OCI-LY7 (cell line): ENCODE data around the gene MRPS2. TPM values are rescaled to one million over a fixed set of nuclear protein-coding genes. Genes with fewer than 3 reads are reported as not detected.

Experiments
- BruUV-seq: library from RNA; stranded (reverse); fragments of 400-500 nt; replicated peaks from 2 replicates; lab custom pipeline; 2021; lab: Mats Ljungman, UMichigan
- CTCF ChIA-PET: fragments of 300-600 bp; sonication (Branson Sonifier 250); formaldehyde crosslinking; loops from one replicate; lab custom pipeline; 2022; ENCODE audit warnings: antibody characterized with exemption; ENCODE audit not compliant: unreplicated experiment; lab: Charles Lee
- POLR2A ChIA-PET: fragments of 300-600 bp; sonication (Branson Sonifier 250); formaldehyde crosslinking; loops from one replicate; lab custom pipeline; 2022; ENCODE audit warnings: antibody characterized with exemption; lab: Charles Lee
- DNase-seq: peaks from one replicate; pipeline ENCODE4 v3.0.0-alpha.2; 2015; ENCODE audit warnings: low spot score
- H2AFZ ChIP-seq: fragments of 200-600 bp; sonication (generic), shearing (Covaris generic); 2 replicates; pipeline ENCODE4 v1.6.1; 2014; ENCODE audit warnings: mild to moderate bottlenecking, antibody characterized with exemption, low read length, moderate library complexity
- H3K27ac ChIP-seq: fragments of 200-600 bp; sonication (generic); 2 replicates; pipeline ENCODE4 v1.5.1; 2014; ENCODE audit warnings: mixed run types, low read depth, mild to moderate bottlenecking, moderate library complexity, low read length, inconsistent platforms; ENCODE audit not compliant: poor library complexity, severe bottlenecking
- H3K36me3 ChIP-seq: fragments of 200-600 bp; sonication (generic); 2 replicates; pipeline ENCODE4 v1.6.1; 2014; ENCODE audit warnings: mild to moderate bottlenecking, antibody characterized with exemption, low read length, moderate library complexity, mixed read lengths; ENCODE audit not compliant: insufficient read depth
- H3K4me1 ChIP-seq: fragments of 200-600 bp; sonication (generic); 2 replicates; pipeline ENCODE4 v1.5.1; 2014; ENCODE audit warnings: mild to moderate bottlenecking, low read length; ENCODE audit not compliant: insufficient read depth, poor library complexity, severe bottlenecking
- H3K4me2 ChIP-seq: fragments of 200-600 bp; sonication (generic); 2 replicates; pipeline ENCODE4 v1.6.1; 2014; ENCODE audit warnings: mild to moderate bottlenecking, low read length
- H3K4me3 ChIP-seq: fragments of 200-600 bp; sonication (generic); 2 replicates; pipeline ENCODE4 v1.5.1; 2014; ENCODE audit warnings: mild to moderate bottlenecking, low read depth, low read length; ENCODE audit not compliant: poor library complexity, severe bottlenecking
- H3K79me2 ChIP-seq: fragments of 200-600 bp; sonication (generic); 2 replicates; pipeline ENCODE4 v1.6.1; 2016; ENCODE audit warnings: low read depth, mild to moderate bottlenecking, low read length, moderate library complexity, mixed read lengths; ENCODE audit not compliant: insufficient read depth
- H3K9me2 ChIP-seq: fragments of 200-600 bp; sonication (generic); 2 replicates; pipeline ENCODE4 v1.6.1; 2016; ENCODE audit warnings: mild to moderate bottlenecking, low read length, mixed read lengths; ENCODE audit not compliant: insufficient read depth
- H3K9me3 ChIP-seq: fragments of 200-600 bp; sonication (generic); 2 replicates; pipeline ENCODE4 v1.6.1; 2014; ENCODE audit warnings: mild to moderate bottlenecking, mixed run types, low read length, mixed read lengths
- H4K20me1 ChIP-seq: fragments of 200-600 bp; sonication (generic); 2 replicates; pipeline ENCODE4 v1.6.1; 2014; ENCODE audit warnings: mild to moderate bottlenecking, antibody characterized with exemption, low read length, moderate library complexity, mixed read lengths; ENCODE audit not compliant: insufficient read depth
- CTCF ChIP-seq: fragments of 200-600 bp; sonication (generic); conservative IDR thresholded peaks from 2 replicates; pipeline ENCODE4 v1.5.1; 2014; ENCODE audit warnings: mild to moderate bottlenecking, antibody characterized with exemption, low read length, moderate library complexity, mixed read lengths
- EZH2phosphoT487 ChIP-seq: fragments of 200-600 bp; sonication (generic); IDR thresholded peaks from 2 replicates; pipeline ENCODE4 v1.6.1; 2018; ENCODE audit warnings: low read depth, borderline replicate concordance, mild to moderate bottlenecking, mixed run types, antibody characterized with exemption, low read length, moderate library complexity, mixed read lengths
- intact Hi-C: fragments of 100-400 bp; cut with micrococcal nuclease; formaldehyde crosslinking; loops from one replicate; pipeline ENCODE4 v1.10.0; 2022; ENCODE audit not compliant: unreplicated experiment
- total RNA-seq, 2 experiments: library from RNA; depleted of rRNA in 1 of 2; stranded (reverse); fragments of >200 nt in 1 of 2; shearing (Covaris generic) in 1 of 2; gene quantifications; 2 replicates each; pipeline ENCODE4 v1.2.3, GENCODE V29; 2014 to 2022

The MRPS2 gene
- total RNA-seq, 2 experiments from 2014 or later, result 42.7 to 55.7 TPM

DNA sequence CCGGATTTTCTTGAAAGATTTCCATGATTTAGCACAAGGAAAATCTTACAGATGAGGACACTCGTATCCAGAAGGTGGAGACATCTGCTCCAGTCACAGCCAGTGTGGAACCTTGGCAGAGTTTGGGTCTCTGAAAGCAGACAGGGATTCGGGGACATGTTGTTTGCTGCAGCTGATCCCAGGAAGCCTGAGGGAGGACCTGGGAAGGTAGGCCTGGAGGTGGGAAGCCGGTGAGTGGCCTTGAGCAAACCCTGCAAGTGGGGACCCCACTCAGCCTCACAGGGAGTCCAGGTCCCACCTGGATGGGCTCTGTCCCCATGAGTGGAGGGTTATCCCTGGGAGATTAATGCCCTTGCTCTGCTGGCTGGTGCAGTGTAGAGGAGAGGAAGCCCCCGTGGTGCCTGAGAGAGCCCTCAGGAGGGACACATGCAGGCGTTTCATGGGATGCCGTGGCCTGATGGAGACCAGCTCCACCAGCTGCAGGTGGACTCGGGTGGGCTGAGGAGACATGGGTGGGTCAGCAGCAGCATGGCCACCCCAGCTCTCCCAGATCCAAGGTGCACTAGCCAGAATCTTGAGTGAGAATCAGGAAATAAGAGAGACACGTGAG, 7.8 kb downstream of the MRPS2 start:
- H3K4me2 ChIP-seq, result no peak overlapping the region
- intact Hi-C loops, result no loop called here
- H3K36me3 ChIP-seq, result peaks cover 24% of the 10 kb centered on the region
- no peak for DNase-seq
- no peak overlapping the region for H3K27ac ChIP-seq
- H3K79me2 ChIP-seq, result no peaks in the 10 kb centered on the region
- H3K4me1 ChIP-seq, result no peaks in the 10 kb centered on the region
- no peak overlapping the region for H2AFZ ChIP-seq
- H4K20me1 ChIP-seq, result no peaks in the 10 kb centered on the region
- POLR2A ChIA-PET, result no interaction called here
- no peak overlapping the region for H3K4me3 ChIP-seq
- CTCF ChIA-PET, result no interaction called here
- no peaks in the 10 kb centered on the region for H3K9me2 ChIP-seq
- BruUV-seq, result no TSS peak
- H3K9me3 ChIP-seq, result no peaks in the 10 kb centered on the region
- no peak for TF ChIP-seq EZH2phosphoT487
- no peak for TF ChIP-seq CTCF

DNA sequence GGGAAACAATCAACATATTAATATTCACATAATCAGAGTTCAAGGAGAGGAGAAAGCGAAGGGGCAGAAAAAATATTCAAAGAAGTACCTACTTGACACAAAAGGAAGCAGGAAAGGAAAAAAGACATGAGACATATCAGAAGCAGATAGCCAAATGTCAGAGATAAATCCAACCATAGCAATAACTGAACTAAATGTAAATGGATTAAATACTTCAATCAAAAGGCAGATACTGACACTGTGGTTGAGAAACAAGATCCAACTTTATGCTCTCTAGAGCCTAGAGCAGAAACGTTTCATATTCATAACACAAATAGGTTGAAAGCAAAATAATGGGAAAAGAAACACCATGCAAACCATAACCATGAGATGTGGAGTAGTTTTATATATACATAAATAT, 9.0 kb downstream of the MRPS2 start:
- DNase-seq, result no peak
- TF ChIP-seq CTCF (no peak), EZH2phosphoT487 (no peak)
- BruUV-seq, result no TSS peak
- Histone ChIP-seq H3K9me3 (no peaks in the 10 kb centered on the region), H3K27ac (no peak overlapping the region), H3K9me2 (no peaks in the 10 kb centered on the region), H3K4me2 (no peak overlapping the region), H3K36me3 (peaks cover 13% of the 10 kb centered on the region), H2AFZ (no peak overlapping the region), H3K4me1 (no peaks in the 10 kb centered on the region), H3K4me3 (no peak overlapping the region), H4K20me1 (no peaks in the 10 kb centered on the region), H3K79me2 (no peaks in the 10 kb centered on the region)
- intact Hi-C loops, result no loop called here
- CTCF ChIA-PET, result no interaction called here
- POLR2A ChIA-PET, result no interaction called here

GRCh38 chr9:135512241-135512603, 11.7 kb downstream of the MRPS2 start:
- BruUV-seq, result no TSS peak
- no peaks in the 10 kb centered on the region for H3K4me1 ChIP-seq
- CTCF ChIA-PET, result no interaction called here
- no peak overlapping the region for H2AFZ ChIP-seq
- intact Hi-C loops, result no loop called here
- no peak for TF ChIP-seq EZH2phosphoT487
- TF ChIP-seq CTCF, result no peak
- POLR2A ChIA-PET, result no interaction called here
- H4K20me1 ChIP-seq, result no peaks in the 10 kb centered on the region
- no peak overlapping the region for H3K4me3 ChIP-seq
- no peaks in the 10 kb centered on the region for H3K36me3 ChIP-seq
- H3K27ac ChIP-seq, result no peak overlapping the region
- no peaks in the 10 kb centered on the region for H3K9me2 ChIP-seq
- no peaks in the 10 kb centered on the region for H3K79me2 ChIP-seq
- H3K9me3 ChIP-seq, result no peaks in the 10 kb centered on the region
- H3K4me2 ChIP-seq, result no peak overlapping the region
- no peak for DNase-seq
